Stimulated activated CD4-positive, alpha-beta T cell treated with anti-CD3 and anti-CD28 coated beads, Interleukin-12 subunit alpha, Interleukin-12 subunit beta, amount 100 ng/mL, for 24 hours (primary cell): ENCODE measurements around the gene TVP23A.
"Not testable (repeated sequence)": the region's sequence is repeated elsewhere in the genome, so short reads cannot be mapped to it uniquely, and the experiment has no call there.

Source experiments
- DNase-seq, 2 experiments: peaks; one replicate each; pipeline ENCODE4 v3.0.0-alpha.2; 2020; ENCODE audit warnings: low read depth in 2 of 2

The TVP23A gene

DNA sequence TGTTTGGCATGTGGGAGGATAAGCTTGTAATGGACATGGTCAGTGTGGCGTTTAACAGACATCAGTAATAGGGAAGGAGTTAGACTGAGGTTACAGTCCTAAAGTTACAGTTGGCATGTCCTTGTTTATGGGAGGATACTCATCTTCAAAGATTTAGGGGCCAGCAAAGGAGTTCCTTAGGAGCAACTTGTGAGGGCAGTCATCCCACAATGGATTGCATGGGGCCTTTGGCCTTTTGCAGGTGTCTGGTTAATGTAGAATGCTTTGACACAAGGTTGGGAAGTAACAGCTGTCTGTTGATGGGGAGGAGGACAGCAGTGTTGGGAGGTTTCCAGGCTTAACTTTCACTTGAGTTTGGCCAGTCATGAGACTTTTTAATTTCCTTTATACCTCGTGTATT is 72.8 kb downstream of the TVP23A start:
- no peak for DNase-seq

DNA sequence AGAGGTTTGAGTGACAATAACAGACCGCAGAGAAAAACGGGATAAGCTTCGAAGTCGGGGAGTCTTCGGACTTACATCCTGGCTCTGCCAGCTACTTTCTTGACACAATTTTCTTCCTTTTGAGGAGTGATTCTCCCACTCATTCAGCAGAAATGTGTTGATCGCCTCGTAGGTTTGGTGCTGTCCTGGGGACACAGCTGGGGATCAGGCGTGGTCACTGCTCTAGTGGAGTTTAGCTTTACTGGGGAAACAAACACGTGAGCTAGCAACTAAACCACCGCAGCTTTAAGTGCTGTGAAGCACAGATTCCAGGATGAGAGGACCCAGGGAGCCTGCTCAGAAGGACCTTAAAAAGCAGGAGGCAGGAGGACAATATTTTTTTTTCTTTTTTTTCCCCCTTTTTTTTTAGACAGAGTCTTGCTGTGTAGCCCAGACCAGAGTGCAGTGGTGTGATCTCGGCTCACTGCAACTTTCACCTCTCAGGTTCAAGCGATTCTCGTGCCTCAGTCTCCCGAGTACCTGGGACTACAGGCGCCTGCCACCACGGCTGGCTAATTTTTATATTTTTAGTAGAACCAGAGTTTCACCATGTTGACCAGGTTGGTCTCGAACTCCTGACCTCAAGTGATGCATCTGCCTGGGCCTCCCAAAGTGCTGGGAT is 74.1 kb downstream of the TVP23A start:
- no peak for DNase-seq

DNA sequence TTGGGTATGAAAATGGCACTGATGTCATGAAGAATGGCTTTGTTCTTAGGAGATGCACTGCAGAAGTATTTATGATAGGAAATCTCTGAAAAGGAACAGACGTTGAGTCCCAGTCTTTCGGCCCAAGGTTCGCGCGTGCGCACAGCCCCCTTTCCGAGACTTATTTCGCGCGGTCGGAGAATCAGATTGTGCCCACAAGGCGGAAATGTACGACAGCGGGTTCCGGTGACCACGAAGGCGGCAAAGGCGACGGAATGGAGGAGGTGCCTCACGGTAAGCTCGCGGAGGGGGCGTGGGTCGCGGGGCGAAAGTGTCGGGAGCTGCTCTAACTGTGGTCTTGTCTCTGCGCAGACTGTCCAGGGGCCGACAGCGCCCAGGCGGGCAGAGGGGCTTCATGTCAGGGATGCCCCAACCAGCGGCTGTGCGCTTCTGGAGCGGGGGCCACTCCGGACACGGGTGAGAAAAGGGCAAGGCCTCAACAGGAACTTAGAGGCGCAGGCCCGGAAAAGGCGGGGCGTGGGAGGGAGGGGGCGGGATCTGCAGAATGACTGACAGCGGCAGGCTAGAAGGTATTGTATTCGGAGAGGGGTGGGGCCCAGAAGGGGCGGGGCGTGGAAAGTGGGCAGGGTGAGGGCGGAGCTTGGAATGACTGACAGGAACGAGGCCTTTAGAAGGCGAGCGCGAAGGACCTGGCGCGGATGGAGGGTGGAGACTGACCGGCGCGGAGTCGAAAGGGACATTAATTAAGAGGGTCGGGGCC is 74.8 kb downstream of the TVP23A start, which contains the start of gene NUBP1:
TSS of gene NUBP1 (plus strand) at position 233 of the 760 bp plus-strand sequence. CDS start at position 255, 22 bp downstream.
- DNase-seq: peak; percentile 99 to 100

DNA sequence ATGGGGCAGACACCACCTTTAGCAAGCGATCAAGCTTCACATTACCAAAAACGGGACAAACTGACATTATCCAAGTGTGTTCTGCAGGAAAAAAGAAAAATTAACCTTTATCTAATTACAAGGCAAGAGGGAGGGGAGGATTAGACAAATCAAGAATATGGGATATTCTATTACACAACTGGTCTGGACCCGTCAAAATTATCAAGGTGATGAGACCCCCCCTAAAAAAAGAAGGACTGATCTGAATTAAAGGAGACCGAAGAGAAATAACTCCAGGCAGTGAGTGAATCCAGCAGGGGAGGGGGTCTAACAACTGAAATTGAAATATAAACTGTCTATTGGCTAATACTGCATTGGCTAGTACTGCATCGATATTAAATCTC is 75.4 kb downstream of the TVP23A start:
- no peak for DNase-seq

DNA sequence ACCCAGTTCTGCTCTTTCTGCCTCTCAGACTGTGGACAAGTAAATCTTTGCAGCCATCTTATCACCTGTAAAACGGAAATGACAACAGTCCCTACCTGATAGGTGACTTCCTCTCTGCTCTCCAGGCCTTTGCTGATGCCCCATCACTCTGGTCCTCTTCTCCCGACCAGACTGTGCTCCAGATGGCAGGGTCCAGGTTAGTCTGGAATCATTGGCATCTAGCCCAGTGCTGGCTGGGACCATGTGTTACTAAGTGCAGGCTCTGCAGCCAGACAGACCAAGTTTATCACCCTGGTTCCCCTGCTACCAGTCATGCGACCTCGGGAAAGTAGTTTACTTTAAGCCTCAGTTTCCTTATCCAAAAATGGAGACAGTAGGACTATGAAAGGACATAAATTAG is 76.8 kb downstream of the TVP23A start:
- no peak for DNase-seq

DNA sequence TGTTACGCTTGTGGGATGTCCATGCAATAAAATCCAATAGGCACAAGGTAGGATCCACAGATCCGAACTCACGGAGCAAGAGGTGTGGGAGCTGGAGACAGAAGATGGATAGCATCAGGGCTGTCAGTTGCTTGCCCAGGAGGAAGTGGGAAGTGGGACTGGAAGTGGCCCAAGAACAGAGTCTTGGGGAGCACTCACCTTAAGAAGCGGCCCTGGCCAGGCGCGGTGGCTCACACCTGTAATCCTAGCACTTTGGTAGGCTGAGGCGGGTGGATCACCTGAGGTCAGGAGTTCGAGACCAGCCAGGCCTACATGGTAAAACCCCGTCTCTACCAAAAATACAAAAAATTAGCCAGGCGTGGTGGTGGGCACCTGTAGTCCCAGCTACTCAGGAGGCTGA is 77.3 kb downstream of the TVP23A start:
- DNase-seq: not testable (repeated sequence)

DNA sequence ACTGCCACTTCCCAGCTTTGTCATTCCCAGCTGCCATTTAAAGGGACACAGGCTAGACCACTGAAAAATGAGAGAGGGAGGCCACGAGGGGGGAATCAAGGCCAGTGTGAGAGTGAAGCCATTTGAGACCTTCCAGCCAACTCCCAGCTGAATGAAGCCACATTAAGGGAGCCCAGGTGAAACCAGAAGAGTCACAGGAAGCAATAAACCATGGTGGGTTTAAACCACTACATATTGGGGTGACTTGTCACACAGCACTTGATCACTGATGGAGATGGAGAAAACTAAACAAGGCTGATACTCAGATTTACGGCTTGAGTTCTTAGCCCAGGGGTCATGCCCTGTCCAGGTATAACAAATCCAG is 77.8 kb downstream of the TVP23A start:
- no peak for DNase-seq

DNA sequence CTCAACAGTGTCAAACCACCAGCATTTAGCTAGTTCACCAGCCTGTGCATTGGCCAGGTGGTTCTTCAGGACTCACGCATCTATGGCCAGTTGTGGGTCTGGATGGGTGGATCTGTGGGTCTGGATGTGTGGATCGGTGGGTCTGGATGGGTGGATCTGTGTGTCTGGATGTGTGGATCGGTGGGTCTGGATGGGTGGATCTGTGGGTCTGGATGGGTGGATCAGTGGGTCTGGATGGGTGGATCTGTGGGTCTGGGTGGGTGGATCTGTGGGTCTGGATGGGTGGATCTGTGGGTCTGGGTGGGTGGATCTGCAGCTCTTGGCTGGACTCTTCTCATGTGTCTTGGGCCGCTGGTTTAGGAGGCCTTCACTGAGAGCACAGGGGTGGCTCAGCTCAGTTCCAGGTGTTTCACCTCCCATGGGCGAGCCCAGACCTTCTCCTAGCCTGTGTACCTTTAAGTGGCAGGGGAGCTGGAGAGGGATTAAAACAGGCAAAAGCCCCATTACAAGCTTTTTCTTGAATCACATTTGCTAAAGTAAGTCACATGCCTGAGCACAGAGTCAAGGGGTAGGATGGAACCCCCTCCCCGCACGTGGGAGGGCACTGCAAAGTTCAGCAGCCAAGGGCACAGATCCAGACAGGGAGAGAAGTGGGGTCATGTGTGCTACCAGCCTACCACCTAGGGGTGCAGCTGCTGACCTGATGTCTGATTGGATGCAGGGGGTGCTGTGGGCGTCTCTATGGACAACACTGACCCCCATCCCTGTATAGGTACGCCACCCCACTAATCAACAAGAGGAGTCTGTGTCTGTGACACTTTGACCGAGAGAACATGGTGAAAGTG is 78.4 kb downstream of the TVP23A start:
- DNase-seq: no peak

DNA sequence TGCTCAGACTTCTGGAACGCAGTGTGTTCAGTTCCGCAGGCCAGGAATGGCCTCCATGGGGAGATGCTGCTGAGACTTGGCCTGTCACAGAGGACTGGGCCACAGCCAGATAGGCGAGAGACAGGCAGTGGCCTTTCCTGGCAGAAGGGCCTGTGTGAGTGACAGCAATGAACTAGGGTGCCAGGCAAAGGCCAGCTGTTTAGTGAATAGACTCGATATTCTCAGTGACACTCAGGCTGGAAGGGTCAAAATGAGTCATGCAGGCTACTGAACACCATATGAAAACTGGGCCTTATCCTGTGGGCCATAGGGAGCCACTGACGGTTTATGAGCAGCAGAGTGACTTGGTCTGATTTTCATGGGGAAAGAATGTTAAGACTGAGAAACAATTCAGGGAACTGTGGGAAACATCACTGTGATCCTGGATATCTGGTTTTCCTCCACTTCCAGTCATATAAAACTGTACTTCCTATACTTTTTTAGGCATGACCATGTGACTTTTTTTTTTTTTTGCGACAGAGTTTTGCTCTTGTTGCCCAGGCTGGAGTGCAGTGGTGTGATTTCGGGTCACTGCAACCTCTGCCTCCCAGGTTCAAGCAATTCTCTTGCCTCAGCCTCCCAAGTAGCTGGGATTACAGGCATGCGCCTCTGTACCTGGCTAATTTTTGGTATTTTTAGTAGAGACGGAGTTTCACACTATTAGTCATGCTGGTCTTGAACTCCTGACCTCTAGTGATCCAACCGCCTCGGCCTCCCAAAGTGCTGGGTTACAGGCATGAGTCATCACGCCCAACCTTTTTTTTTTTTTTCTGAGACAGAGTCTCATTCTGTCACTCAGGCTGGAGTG is 80.1 kb downstream of the TVP23A start:
- peak in 1 of 2 experiments; percentile 41 for DNase-seq

DNA sequence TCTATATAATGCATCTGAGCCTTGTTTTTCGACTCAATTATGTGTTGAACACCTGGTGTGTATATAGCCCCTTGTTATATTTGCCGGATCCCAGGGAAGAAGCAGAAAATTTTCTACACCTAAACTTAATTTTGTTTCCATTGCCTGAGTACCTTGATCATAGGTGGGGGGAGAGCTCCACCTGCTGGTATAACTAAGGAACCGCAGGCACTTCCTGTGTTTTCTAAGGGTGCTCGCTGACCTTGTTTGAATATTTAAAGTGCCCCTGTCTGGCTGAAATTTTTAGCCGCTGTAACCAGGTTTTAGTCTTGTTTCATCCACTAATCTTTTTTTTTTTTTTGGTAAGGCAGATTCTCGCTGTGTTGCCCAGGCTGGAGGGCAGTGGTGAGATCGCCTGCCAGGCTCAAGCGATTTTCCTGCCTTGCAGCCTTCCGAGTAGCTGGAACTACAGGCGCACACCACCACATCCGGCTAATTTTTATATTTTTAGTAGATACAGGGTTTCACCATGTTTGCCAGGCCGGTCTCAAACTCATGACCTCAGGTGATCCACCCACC is 81.4 kb downstream of the TVP23A start:
- peak; percentile 45 to 53 for DNase-seq

DNA sequence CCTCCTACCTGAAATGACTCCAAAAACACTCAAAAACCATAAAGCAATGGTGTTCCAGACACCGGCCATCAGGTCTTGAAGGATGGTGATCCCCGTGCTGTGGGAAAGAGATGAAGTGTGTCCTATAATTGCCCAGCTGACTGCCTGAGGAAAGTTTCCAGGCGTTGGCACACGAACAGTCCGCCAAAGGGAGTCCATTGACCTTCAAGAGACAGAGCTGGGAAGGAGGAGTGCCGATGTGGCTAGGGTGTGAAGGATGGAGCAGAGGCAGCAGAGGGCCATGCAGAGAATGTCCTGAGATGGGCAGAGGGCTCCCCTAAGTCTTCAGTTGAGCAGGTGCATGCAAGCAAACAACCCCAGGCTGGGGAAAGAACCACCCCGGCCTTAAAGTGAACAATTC is 86.8 kb downstream of the TVP23A start:
- no peak for DNase-seq

DNA sequence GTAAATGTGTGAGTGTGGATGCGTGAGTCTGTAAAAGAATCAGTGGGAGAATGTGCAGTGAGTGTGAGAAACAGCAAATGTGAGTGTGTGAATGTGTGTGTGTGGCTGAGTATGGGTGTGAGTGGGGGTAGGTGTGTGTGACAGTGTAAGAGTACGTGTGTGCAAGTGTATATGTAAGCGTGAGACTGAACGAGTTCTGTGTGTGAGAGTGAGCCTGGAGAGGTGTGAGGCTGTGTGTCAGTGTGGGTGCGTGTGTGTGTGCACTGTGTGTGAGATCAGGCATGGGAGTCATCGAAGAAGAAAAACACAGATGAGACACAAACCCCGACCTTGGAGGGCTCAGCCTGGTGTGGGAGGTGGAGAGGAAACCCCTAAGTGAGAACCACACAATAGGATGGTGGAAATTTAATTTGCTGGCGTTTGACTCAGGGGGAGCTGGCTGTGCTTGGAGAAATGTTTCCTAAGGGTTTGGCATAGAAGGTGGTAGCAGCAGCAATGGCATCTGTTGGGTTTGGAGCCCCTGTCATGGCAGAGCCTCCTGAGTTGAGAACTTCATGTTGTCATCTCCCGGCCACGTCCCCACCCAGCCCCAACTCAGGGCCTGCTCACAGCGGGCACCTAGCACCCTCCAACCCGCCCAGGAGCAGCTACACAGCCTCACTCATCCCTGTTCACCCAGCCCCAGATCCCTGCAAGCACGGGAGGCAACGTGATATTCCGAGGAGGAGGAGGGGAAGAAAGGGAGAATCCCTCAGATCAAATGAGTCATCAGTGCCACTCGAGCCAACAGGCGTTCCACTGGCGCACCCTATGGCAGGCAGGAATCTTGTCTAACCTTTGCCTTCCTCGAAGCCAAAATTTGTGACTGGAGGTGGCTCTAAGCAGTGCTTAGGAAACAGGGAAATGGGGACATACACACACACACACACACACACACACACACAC is 89.2 kb downstream of the TVP23A start:
- no peak for DNase-seq

DNA sequence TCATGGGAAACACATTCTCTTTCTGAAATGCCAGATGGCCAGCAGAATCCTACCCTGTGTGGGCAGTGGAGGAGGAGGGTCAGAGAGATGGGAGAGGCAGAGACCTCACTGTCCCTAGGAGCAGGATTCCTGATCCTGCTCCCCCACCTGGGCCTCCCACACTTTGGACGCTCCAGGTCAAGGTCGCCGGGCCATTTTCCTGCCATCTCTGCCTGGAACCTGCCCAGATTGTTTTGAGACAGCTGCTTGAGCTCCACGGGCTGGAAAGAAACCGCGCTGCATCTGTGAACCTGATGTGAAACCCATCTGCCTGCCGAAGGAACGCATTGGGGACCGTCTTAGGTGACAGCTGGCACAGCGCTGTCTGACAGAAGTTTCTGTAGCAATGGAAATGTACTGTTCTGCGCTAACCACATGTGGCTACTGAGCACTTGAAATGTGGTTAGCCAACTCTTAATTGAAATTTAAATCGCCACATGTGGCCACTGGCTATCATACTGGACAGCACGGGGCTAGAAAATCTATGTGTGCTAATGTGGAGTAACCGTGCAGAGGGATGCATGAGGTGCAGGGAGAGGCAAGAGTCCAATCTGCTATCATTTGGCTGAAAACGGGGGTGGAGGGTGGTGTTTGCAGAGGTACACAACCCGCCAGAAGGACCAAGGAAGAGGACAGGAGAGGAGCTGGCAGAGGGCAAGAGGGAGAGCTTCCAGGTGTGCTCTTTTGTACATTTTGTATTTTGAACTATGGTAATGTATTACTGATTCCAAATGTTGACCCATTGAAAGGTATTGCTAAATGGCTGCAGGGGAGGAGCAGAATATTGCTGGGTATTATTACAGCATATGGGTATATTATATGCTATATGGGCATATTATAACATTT is 90.3 kb downstream of the TVP23A start:
- DNase-seq: no peak
